ENCODE data around the gene UNC5A.

The UNC5A gene

DNA sequence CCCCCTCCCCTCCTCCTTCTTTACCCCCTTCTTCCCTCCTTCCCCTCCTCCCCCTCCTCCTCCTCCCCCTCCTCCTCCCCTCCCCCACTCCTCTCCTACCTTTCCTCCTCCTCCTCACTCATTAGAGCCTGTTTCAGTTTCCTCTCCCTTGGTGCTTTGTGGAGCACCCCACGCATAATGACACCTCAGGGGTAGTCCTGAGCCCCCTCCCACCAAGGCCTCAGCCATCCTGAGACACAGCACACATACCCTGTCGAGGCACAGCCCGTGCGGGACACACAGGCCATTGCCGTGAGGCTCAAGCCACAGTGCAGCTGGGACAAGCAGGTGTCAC lies 53.4 kb downstream of the UNC5A start:
- TF ChIP-seq, protein P1, sequence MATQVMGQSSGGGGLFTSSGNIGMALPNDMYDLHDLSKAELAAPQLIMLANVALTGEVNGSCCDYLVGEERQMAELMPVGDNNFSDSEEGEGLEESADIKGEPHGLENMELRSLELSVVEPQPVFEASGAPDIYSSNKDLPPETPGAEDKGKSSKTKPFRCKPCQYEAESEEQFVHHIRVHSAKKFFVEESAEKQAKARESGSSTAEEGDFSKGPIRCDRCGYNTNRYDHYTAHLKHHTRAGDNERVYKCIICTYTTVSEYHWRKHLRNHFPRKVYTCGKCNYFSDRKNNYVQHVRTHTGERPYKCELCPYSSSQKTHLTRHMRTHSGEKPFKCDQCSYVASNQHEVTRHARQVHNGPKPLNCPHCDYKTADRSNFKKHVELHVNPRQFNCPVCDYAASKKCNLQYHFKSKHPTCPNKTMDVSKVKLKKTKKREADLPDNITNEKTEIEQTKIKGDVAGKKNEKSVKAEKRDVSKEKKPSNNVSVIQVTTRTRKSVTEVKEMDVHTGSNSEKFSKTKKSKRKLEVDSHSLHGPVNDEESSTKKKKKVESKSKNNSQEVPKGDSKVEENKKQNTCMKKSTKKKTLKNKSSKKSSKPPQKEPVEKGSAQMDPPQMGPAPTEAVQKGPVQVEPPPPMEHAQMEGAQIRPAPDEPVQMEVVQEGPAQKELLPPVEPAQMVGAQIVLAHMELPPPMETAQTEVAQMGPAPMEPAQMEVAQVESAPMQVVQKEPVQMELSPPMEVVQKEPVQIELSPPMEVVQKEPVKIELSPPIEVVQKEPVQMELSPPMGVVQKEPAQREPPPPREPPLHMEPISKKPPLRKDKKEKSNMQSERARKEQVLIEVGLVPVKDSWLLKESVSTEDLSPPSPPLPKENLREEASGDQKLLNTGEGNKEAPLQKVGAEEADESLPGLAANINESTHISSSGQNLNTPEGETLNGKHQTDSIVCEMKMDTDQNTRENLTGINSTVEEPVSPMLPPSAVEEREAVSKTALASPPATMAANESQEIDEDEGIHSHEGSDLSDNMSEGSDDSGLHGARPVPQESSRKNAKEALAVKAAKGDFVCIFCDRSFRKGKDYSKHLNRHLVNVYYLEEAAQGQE (IDR thresholded peaks at IDR 0.05; ENCODE audit: insufficient read depth in 1 of 2, low read depth in 2 of 2, low read length in 2 of 2), result no peak
- TF ChIP-seq POLR2AphosphoS5 (IDR thresholded peaks at IDR 0.05; ENCODE audit: low read depth, low read length) (no peak), SIN3A (IDR thresholded peaks at IDR 0.05; ENCODE audit: borderline replicate concordance, insufficient read depth, low read length) (no peak), TAF1 (IDR thresholded peaks at IDR 0.05; ENCODE audit: borderline replicate concordance, insufficient read depth, low read length) (no peak), FOXP2 (optimal IDR thresholded peaks at IDR 0.05; ENCODE audit: borderline replicate concordance, extremely low read depth, extremely low read length, insufficient read depth) (no peak)

DNA sequence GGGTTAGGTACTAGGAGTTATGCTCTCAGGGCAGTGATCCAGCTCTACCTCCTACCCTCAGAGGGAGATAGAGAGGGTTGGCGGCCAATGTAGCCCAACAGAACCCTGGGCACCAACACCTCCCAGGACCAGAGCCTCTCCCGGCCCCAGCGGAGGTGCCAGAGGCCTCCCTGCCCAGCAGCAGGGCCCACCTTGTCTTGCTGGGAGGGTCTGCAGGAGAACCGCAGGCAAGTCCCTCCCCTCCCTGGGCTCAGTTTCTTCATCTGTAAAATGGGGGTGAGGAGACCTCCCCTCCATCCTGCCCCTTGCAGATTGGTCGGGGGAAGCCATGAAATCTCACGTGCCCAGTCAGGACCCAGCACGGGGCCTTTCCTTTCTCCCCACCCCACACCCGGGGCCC lies 54.4 kb downstream of the UNC5A start:
- TF ChIP-seq POLR2AphosphoS5 (IDR thresholded peaks at IDR 0.05; ENCODE audit: low read depth, low read length) (no peak), SIN3A (IDR thresholded peaks at IDR 0.05; ENCODE audit: borderline replicate concordance, insufficient read depth, low read length) (no peak), FOXP2 (optimal IDR thresholded peaks at IDR 0.05; ENCODE audit: borderline replicate concordance, extremely low read depth, extremely low read length, insufficient read depth) (no peak), TAF1 (IDR thresholded peaks at IDR 0.05; ENCODE audit: borderline replicate concordance, insufficient read depth, low read length) (no peak)
- TF ChIP-seq, protein P1 (IDR thresholded peaks at IDR 0.05; ENCODE audit: insufficient read depth in 1 of 2, low read depth in 2 of 2, low read length in 2 of 2), result no peak

DNA sequence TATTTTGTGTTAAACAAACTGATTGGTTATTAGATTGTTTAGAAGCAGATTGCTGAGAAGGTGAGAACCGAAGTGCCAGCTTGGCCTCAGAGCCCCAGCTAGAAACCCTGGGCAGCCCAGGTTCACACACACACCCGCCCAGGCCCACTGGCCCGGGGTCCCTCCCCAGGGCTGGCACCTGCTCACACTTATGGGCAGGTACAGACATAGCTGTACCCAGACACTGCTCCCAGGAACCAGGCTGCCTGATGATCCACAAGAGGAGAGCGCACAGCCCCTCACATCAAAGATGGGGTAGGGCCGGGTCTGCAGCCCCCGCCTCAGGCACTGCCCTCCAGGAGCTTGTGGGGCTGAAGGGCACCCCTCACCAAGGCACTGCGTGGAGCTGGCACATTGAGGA lies 55.6 kb downstream of the UNC5A start:
- TF ChIP-seq SIN3A (IDR thresholded peaks at IDR 0.05; ENCODE audit: borderline replicate concordance, insufficient read depth, low read length) (no peak), FOXP2 (optimal IDR thresholded peaks at IDR 0.05; ENCODE audit: borderline replicate concordance, extremely low read depth, extremely low read length, insufficient read depth) (no peak), TAF1 (IDR thresholded peaks at IDR 0.05; ENCODE audit: borderline replicate concordance, insufficient read depth, low read length) (no peak), POLR2AphosphoS5 (IDR thresholded peaks at IDR 0.05; ENCODE audit: low read depth, low read length) (no peak)
- TF ChIP-seq, protein P1 (IDR thresholded peaks at IDR 0.05; ENCODE audit: insufficient read depth in 1 of 2, low read depth in 2 of 2, low read length in 2 of 2), result no peak

DNA sequence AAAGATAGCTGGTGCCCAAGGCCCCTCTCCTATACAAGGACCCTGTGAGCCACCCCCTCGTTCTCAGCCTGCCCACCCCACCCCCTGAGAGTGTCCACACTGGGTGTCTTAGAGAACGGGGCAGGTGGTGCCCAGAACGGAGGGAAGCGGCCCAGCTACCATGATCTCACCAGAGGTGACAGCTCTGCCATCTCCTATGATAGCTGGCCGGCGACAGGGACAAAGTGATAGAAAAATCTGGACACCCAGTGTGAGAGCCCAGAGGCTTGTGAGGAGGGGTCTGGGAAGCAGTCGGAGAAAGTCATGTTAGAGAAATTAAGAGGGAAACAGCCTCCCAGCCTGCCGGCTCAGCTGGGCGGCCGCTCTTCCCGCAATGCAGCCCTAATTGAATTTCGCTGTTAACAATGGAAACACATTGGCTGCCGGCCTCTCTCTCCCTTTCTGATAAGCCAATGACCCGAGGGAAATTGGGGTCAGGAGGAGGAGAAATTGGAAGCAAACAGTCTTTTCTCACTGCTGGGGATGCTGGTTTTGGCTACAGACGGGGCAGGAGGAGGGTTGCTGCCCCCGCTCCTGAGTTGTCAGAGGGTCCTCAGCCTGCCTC lies 56.5 kb downstream of the UNC5A start:
- TF ChIP-seq, protein P1 (IDR thresholded peaks at IDR 0.05; ENCODE audit: insufficient read depth in 1 of 2, low read depth in 2 of 2, low read length in 2 of 2), result peak in 1 of 2 experiments; percentile 17; a peak in 1 of 4 replicates
- no peak for TF ChIP-seq TAF1 (IDR thresholded peaks at IDR 0.05; ENCODE audit: borderline replicate concordance, insufficient read depth, low read length)

DNA sequence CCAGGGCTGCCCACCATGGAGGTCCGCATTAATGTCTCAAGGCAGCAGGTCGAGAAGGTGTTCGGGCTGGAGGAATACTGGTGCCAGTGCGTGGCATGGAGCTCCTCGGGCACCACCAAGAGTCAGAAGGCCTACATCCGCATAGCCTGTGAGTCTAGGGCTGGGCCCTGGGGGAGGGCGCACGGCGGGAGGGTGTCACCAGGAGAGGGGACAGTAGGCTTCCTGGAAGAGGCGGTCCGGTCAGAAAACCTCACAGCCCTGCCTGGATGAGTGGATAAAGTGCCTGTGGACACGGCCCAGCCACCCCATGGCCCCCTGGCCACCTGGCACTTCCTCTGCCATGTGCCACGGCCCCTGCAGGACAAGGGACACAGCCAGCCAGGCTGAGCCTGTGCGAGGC lies 57.8 kb downstream of the UNC5A start:
- TF ChIP-seq, protein P1 (IDR thresholded peaks at IDR 0.05; ENCODE audit: insufficient read depth in 1 of 2, low read depth in 2 of 2, low read length in 2 of 2), result no peak
- no peak for TF ChIP-seq SIN3A (IDR thresholded peaks at IDR 0.05; ENCODE audit: borderline replicate concordance, insufficient read depth, low read length)
- TF ChIP-seq FOXP2 (optimal IDR thresholded peaks at IDR 0.05; ENCODE audit: borderline replicate concordance, extremely low read depth, extremely low read length, insufficient read depth), result no peak
- TF ChIP-seq TAF1 (IDR thresholded peaks at IDR 0.05; ENCODE audit: borderline replicate concordance, insufficient read depth, low read length), result no peak
- no peak for TF ChIP-seq POLR2AphosphoS5 (IDR thresholded peaks at IDR 0.05; ENCODE audit: low read depth, low read length)

Data from PFSK-1 (cell line).